GM21390 (cell line): ENCODE measurements around the gene ZNF462.
"Not testable (repeated sequence)": the region's sequence is repeated elsewhere in the genome, so short reads cannot be mapped to it uniquely, and the experiment has no call there.

Experiments used
- ATAC-seq: cut with Tn5 transposase; IDR thresholded peaks from one replicate; pipeline ENCODE4 v1.9.1; 2021; ENCODE audit not compliant: unreplicated experiment

ZNF462 gene

DNA sequence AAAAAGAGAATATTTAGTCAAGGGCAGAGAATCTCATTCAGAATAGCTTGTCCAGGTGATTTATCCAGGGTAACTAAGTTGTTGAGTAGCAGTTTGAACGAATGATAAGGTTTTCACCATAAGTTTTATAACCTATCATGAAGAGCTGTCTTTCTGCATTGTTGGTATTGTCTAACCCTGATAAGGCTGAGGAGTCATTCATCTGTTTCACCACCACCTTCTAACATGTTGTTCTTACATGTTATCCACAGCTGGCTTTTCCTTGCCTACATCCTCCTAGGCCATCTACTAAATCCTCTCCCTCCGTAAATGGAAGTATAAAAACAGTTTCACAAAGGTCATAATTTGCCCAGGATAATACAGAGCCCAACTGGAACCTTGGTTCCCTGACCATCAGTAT lies 24.1 kb downstream of the ZNF462 start:
- ATAC-seq, result no peak

DNA sequence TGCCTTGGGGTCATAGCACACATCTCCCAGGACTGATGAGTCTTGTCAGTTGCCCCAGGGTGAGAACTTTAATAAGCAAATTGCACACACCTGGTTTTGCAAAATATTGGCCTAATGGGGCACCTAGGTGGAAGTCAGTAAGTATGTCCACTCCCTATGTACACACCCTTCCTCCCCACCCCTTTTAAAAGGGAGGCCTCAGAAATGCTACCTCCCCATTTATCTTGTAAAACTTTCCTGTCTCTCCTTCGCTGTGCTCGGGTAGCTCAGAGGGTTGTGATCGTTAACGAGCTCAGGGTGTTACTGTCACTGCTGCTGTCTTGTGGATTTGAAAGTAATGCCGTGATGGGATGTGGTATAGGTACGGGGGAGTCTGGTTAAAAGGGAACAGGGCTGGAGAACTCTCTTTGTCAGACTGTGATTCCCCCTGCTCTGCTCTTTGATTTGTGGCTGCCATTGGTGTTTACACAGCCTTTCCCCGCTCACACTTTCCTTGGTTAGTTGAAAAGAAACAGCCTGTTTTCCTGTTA lies 26.2 kb downstream of the ZNF462 start:
- ATAC-seq, result no peak

DNA sequence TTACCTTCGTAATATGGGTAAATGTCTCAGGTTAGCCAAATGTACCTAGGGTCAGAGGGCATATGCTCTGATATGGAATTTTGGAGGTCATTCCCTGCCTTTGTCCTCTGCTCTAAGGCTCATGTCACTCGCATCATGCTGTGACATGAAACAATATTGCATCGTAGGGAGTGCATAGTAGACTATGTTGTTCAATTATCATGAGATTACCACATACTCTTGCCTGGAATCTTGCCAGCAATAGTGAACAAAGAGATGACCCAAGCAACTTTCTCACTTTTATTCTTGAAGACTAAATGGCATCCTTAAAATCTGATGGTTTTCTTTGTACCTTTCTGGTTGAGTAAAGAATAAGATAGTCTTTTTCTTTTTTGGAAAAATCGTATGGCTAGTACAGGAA lies 27.6 kb downstream of the ZNF462 start:
- ATAC-seq, result no peak

DNA sequence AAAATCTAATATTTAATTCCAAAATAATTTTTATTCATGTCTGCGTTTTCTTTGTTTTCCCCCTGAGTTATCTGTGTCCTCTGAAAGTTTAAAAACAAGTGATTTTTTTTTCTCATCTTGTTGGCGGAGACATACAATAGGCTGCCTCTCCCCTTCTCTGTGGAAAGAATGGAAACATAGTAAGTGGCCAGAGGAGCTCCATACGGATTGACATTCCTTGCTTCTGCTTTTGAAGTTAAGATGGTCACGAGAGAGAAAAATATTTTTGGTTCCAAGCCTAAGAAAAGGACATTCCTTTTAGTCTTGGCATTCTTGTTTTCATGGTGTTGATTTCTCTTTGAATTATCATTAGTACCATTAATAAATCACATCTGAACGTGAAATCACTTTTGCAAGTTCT lies 28.3 kb downstream of the ZNF462 start:
- ATAC-seq, result no peak

DNA sequence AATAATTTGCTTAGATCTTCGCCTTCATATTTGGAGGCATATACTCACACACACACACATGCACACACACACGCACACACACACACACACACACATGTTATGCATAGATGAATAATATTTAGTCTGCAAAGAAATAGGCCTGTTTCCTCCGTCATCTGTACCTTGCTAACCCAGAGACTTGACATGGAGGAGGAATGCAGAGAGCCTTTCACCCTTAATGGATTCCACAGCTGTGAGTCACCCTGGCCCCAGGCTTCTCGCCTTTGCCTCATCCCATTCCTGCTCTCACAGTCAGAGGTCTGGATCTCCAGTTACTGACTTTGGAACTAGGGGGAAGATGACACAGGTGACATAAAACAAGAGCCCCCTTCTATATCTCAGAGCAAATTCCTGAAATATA lies 29.7 kb downstream of the ZNF462 start:
- ATAC-seq, result no peak

DNA sequence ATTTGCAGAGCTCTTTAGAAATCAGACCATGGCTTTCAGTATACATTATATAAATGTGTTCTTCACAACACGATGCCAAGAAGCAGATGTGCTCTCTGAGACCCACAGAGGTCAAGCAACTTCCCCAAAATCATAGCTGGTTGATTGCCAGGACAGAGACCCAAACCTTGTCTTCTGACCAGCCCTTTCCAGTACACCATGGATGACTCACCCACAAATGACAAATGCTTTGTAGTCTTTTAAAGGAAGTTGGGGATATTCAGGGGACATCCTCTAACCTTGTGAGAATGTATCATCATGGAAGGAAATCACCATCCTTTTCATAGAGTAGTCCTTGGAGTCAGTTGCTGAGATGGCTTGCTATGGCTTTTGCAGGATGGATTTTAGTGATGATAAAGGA lies 30.1 kb downstream of the ZNF462 start:
- ATAC-seq, result no peak

DNA sequence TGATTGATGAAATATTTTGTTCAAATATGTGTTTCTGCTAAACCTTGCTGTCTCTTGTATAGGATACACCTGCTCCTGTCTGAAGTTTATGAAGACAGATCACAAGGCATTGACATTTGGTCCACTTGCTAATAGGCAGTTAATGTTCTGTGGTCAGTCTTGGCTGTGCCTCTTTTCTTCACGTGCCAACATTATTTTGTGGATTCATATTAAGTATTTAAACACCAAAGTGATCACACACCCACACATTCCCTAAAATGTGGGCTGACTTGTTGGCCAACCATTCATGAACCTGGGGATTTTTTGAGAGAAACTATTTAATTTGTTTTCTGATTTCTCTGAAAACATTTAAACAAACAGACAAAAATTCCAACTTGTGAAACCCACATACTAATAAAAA lies 33.7 kb downstream of the ZNF462 start:
- ATAC-seq, result no peak

DNA sequence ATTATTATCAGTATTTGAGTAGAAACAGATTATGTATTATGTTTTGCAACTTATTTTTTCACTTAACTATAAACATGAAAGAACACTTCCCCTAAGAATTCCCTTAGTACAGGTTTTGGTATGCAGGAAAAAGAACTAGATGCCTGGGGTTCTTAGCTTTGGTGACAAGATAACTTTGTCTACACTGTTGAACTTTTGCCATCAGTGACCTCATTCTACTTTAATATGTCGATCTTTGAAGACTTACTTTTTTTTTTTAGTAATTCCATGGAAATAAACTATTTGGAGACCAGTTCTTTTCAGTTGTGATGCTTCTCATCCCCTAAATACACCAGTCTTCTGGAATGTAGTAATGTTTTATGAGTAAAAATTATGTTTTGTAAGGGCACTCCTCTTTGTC lies 34.3 kb downstream of the ZNF462 start:
- ATAC-seq, result no peak

DNA sequence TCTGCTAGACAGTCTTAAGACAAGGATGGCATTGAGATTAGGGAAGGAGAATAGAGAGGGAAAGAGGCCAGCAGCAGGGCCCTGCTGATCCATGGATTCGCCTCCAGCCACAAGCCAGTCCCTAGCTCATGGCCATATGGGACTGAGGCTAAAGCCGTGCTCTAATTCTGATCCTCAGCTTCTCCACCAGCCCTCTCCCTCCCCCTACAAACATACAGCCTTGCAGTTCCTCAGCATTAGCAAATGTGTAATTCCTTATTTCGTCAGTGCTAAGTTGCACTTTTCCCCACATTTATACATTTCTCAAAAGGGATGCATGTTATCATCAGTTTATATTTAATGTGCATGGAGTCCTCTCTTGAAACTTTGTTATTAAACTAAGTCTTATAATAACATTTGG lies 34.8 kb downstream of the ZNF462 start:
- no peak for ATAC-seq

DNA sequence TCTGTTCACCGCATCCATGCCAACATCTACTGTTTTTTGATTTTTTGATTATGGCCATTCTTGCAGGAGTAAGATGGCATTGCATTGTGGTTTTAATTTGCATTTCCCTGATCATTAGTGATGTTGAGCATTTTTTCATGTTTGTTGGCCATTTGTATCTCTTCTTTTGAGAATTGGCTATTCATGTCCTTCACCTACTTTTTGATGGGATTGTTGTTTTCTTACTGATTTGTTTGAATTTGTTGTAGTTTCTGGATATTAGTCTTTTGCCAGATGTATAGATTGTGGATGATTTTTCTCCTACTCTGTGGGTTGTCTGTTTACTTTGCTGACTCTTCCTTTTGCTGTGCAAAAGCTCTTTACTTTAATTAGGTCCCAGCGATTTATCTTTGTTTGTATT lies 37.6 kb downstream of the ZNF462 start:
- ATAC-seq, result not testable (repeated sequence)

DNA sequence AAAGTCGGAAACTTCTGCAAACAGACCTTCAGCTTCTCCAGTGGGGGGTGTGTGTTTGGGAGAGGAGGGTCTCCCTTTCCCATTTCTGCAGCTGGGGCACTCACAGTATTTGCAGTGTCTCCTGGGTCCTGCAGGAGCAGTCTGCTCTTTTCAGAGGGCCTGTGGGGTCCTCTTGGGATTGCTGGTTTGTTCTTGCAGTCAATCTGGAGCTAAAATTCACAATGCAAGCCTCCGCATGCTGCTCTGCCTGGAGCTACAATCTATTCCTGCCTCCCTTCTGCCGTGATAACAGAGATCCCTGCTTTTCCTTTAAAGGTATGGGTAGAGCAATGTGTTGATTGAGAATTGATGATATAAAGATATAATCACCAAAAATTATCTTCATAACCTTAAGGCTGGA lies 43.2 kb downstream of the ZNF462 start:
- ATAC-seq, result no peak

DNA sequence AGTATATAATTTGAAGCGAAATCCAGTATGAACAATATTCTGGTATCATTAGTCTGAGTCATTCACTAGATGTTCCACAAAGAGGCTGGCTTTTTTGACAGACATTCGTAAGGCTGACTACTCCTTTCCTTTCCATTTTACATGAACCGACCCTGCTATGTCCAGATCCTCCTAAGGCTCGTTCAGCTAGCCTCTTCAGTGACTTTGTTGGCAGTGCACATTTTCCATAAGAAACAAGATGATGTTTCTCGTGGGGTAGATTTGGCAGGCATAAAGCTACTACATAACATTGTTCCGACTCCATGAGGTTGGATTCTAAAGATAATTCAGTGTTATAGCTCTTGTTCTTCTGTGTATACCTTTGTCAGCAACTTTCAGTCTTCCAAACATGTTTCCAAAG lies 49.0 kb downstream of the ZNF462 start:
- no peak for ATAC-seq

DNA sequence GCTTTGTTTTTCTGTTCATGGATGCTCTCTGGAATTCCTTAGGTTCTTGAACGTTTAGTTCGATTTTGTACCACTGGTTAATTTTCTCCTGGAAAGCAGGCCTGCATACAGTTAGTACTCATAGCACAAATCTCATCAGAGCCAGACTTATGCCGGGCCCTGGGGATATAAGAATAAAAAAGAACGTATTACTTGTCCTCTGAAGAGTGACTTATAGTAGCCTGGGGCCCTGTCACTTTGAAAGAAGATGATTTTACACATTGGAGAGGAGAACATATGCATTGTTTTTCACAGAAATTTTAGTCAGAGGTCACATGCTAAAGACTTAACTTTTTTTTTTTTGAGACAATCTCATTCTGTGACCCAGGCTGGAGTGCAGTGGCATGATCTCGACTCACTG lies 50.3 kb downstream of the ZNF462 start:
- no peak for ATAC-seq

DNA sequence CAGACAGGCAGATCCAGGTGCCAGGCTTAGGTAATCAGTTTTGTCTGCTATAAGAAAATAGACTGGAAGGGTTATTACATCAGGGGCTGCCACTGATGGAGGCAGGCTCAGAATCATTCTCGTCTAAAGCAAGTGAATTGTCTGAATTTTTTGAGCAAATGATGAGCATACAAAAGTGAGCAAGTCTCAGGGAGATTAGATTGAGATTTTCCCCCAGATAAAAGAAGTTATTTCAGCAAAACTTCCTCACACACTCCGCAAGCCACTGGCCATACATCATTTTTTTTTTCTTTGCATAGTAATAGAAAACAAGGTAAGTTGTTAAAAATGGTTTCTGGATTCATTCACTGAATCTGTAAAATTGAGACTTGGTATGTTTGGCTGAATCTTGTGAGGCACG lies 52.9 kb downstream of the ZNF462 start:
- ATAC-seq, result no peak

DNA sequence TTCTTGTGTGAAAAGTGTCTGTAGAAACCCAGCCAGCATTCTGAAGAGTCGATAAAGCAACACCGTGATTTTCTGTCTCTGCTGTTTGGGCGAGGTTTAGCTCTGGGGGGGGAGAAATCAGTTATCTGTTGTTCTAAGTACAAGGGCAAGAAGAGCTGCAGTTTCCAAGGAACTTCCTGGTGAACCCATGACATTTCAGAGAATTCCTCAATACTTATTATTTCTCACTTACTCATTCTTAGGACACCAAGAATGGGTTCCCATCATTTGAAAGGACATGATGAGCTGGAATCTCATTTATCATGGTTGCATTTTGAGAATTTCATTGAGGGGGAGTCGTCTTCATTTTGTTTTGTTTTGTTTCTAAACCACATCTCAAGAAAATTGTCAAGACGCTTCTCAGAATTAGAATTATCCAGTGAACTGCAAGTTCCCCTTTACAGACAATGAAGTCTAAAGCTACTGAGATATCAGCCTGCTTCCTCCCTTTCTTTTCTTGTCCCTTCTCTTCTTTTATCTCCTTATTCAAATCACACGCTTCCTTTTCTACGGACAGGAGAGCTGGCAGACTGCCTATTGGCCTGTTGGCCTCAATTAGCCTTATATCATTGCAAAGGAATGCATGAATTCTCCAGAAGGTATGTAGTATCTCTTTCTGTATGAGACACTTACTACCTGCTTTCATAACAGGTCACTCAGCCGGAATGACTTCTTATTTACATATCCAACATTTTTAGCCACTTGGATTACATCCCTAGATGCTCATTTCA lies 53.7 kb downstream of the ZNF462 start:
- no peak for ATAC-seq

DNA sequence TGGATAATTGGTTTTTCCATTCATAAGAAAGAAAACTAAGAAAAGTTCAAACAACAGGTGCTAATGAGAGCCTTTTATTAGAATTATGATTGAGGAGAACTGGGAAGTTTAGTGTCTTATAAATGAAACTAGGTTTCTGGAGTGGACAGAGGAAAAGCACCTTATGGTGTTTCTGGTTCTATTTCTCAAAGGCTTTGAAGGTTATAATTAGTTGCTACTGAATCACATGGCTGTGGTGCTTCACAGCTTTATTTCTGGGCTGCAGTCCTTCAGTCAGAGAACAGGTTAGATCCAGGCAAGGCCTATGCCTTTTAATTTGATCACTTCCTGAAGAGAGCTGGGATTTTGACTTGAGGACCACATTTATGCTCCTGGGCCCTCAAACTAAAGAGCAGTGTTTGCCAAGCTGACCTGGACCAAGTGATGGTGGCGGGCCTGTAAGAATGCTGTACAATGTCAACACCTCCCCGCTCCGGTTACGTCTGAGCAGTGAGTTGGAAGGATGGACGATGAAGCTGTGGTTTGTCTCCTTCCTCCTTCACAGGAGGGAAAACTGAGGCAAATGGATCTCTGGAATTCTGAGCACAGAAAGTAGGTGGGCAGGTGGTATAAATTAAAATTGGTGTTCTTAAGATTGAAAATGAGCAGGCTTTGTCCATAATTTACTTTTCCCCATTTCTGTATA lies 56.0 kb downstream of the ZNF462 start:
- ATAC-seq, result no peak

DNA sequence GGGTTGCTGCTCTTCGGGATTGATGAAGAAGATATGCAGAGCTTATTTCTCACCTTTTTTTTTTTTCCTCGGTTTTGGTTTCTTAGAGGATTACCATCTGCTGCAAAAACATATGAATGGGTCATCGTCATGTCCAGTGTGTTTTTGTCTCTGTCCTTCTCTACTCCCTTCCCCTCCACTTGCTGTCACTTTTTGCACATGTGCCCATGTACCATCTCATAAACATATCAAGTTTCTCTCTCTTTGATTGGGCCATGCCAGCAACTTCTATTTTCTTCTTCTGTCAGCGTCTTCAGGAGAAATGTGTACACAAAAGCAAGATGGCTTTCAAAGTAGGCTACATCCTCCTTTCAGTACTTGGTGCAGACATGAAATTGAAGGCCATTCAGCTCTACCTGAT lies 57.1 kb downstream of the ZNF462 start:
- ATAC-seq, result no peak

DNA sequence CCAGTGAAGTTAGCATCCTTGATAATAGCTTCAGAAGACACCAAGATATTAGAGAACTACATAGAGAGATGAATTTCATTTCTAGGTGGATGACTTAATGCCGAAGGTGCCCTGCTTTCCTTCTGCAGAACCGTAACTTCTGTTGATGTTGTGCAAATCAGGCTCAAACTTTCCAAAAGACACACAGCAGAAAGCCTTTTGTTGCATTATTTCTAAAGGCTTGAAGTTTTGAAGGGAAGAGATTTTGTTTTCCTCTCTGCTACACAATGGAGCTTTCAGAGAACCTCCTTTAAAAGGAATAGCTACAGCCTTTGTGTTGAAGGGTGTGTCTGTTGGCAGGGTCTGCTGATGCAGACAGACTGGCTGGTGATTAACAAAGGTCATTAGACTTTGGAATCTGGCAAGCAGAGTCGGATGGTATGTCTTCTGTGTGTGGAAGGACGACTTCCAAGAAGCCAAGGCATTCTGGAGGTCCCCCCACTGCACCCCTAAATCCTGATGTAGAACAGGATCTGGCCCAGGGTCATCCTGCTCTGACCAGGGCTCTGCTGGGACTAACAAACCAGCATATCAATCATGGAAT lies 57.8 kb downstream of the ZNF462 start:
- no peak for ATAC-seq

DNA sequence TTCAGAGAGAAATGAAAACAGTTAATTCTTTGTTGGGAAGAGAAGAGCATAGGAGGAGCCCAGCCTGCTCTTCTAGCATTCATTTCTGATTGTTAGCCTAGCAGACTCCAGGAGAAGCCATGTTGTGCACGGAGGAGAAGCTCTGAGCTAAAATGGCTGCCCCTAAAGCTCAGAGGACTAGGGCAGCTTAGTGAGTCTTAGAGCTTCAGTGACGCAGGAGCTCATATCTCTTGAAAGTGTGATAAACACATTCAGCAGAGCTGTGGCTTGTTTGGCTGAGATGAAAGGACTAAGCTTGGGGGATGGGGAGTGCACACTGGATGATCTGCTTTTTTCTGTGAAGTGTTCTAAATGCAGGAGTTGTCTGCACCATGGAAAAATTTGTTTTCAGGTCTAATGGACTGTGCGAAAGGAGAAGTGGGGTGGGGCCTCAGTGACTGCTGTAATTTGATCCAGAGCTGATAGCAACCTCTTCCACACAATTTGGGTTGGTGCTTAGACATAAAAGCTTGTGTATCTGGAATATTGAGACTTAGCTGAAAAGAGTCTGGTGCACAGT lies 58.5 kb downstream of the ZNF462 start:
- no peak for ATAC-seq

DNA sequence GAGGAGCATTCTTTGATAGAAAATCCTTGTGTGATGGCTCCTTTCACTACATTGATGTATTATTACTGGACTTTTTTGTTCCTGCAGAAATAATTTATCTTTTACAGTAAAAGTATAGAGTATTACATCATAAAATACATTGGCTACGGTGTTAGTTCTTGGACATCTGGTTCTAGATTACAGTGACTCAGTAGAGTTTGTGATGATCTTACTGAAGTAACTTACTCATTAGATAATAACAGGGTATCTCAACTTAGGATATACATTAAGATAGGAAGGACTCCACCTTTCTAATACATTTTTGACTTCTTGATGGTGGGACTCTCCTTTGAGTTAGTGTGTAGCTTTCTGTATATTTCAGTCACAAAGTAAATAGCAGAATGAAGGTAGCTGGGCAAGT lies 59.1 kb downstream of the ZNF462 start:
- no peak for ATAC-seq

DNA sequence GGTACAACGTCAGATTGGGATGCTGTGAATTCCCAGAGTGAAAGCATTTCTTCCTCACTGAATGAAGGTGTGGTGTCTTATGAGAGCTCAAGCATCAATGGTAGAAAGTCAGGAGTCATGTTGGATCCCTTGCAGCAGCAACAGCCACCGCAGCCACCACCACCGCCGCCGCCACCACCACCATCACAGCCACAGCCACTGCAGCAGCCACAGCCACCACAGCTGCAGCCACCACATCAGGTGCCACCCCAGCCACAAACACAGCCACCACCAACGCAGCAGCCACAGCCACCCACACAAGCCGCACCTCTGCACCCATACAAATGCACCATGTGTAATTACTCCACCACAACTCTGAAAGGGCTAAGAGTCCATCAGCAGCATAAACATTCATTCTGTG lies 62.4 kb downstream of the ZNF462 start:
- ATAC-seq, result no peak

DNA sequence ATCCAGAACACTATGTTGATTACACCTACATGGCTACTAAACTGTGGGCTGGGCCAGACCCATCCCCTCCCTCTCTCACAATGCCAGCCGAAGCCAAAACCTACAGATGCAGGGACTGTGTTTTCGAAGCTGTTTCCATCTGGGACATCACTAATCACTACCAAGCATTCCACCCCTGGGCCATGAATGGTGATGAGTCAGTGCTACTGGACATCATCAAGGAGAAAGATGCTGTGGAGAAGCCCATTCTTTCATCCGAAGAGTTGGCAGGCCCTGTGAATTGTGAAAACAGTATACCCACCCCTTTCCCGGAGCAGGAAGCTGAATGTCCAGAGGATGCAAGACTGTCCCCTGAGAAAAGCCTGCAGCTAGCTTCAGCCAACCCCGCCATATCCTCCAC lies 65.0 kb downstream of the ZNF462 start:
- ATAC-seq, result no peak
